Esophagus (tissue), 2 donors: ENCODE measurements around the gene DRD2. TPM values are rescaled to one million over a fixed set of nuclear protein-coding genes. Genes with fewer than 3 reads are reported as not detected.

Source experiments
- H3K27ac ChIP-seq, 2 donors: one replicate each; pipeline ENCODE4 v1.5.1; 2013; ENCODE audit warnings: low read depth in 2 of 2, mild to moderate bottlenecking in 2 of 2, inconsistent platforms in 1 of 2, low read length in 1 of 2, moderate library complexity in 1 of 2
- H3K27me3 ChIP-seq, 2 donors: one replicate each; pipeline ENCODE4 v1.6.1; 2013; ENCODE audit warnings: low read length in 2 of 2, control low read depth in 1 of 2, mild to moderate bottlenecking in 1 of 2; ENCODE audit not compliant: insufficient read depth in 2 of 2, control insufficient read depth in 1 of 2
- H3K36me3 ChIP-seq, 2 donors: one replicate each; pipeline ENCODE4 v1.6.1; 2013; ENCODE audit warnings: low read length in 1 of 2; ENCODE audit not compliant: control insufficient read depth in 2 of 2, insufficient read depth in 2 of 2
- H3K4me1 ChIP-seq, 2 donors: one replicate each; pipeline ENCODE4 v1.6.1; 2013; ENCODE audit warnings: low read length in 1 of 2; ENCODE audit not compliant: control insufficient read depth in 2 of 2, insufficient read depth in 2 of 2
- H3K4me3 ChIP-seq, 2 donors: one replicate each; pipeline ENCODE4 v1.5.1; 2013; ENCODE audit warnings: low read length in 2 of 2, mild to moderate bottlenecking in 2 of 2, low read depth in 1 of 2, moderate library complexity in 1 of 2
- H3K9me3 ChIP-seq, 2 donors: one replicate each; pipeline ENCODE4 v1.6.1; 2013; ENCODE audit warnings: mild to moderate bottlenecking in 2 of 2, low read depth in 1 of 2, low read length in 1 of 2, moderate library complexity in 1 of 2; ENCODE audit not compliant: control insufficient read depth in 2 of 2, insufficient read depth in 1 of 2
- WGBS, 2 donors: extraction: QIAGEN DNeasy Blood & Tissue Kit; methylation state at CpG; one replicate each; pipeline ENCODE4 v1.1.7; 2013; 5-methylcytosine and 5-hydroxymethylcytosine counted together
- polyA plus RNA-seq, 2 donors: library from polyadenylated mRNA; stranded (reverse); fragments of 200-250 nt; gene quantifications; one replicate each; pipeline ENCODE4 v1.2.3, GENCODE V29; 2013
- donor health status: healthy with polysubstance abuse.
- donor health status: Bipolar disorder and iron deficiency.

The DRD2 gene
- polyA plus RNA-seq, 2 donors, result 0.05 to 0.06 TPM

- WGBS, 2 donors, result 61 to 77% methylated on average over 10 of the region's 10 CpGs
- Histone ChIP-seq H3K36me3 (no peaks in the 10 kb centered on the region), H3K9me3 (no peaks in the 10 kb centered on the region), H3K4me3 (no peak overlapping the region), H3K27ac (no peak overlapping the region), H3K4me1 (peaks cover 0 to 2% of the 10 kb centered on the region in 2 donors), H3K27me3 (no peaks in the 10 kb centered on the region)
Measured at GRCh38 chr11:113373981-113374560, 101.1 kb downstream of the DRD2 start.

DNA sequence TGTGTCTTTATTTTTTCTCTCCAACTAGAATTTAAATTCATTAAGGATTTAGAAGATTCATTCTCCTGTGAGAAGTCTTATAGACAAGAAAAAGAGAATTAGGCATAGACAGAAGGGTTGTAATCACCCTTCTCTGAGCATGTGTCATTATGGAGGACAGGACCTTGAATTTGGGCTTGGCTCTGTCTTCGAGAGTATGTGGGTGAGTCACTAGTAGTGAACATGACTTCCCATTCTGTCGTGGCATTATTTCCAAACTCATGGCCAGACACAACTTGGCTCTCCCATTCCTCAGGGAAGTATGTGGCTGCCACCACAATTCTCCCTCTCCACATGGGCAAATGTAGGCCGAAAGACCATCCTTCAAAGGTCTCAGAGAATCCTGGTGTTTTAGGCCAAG, 101.9 kb downstream of the DRD2 start:
- Histone ChIP-seq H3K36me3 (peaks cover 0 to 3% of the 10 kb centered on the region in 2 donors), H3K27ac (no peak overlapping the region), H3K4me1 (peaks cover 0 to 2% of the 10 kb centered on the region in 2 donors), H3K27me3 (no peaks in the 10 kb centered on the region), H3K9me3 (no peaks in the 10 kb centered on the region), H3K4me3 (no peak overlapping the region)
- WGBS, 2 donors, result 48 to 60% methylated on average over 3 of the region's 3 CpGs

DNA sequence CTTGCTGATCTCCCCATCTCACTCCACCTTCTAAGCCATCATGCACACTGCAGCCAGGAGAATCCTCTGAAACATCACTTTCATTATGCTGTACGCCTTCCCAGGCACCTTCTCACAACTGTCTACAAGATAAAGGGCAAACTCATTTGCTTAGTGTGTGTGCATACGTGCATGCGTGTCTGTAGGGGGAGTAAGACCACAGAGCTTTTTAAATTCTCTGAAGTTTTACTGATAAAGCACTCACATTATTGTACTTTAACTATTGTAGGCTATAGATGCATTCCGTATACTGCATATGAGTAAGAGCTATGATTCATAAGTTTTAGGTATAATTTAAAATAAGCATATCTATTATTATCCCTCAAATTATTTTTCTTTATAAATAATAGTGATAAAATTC, 102.9 kb downstream of the DRD2 start:
- Histone ChIP-seq H3K27me3 (no peaks in the 10 kb centered on the region), H3K4me3 (no peak overlapping the region), H3K27ac (no peak overlapping the region), H3K4me1 (peaks cover 0 to 2% of the 10 kb centered on the region in 2 donors), H3K9me3 (no peaks in the 10 kb centered on the region), H3K36me3 (peaks cover 3 to 5% of the 10 kb centered on the region in 2 donors)
- 82 to 85% methylated on average over 4 of the region's 4 CpGs for WGBS, 2 donors

- Histone ChIP-seq H3K36me3 (peaks cover 5 to 8% of the 10 kb centered on the region in 2 donors), H3K4me3 (no peak overlapping the region), H3K27ac (no peak overlapping the region), H3K4me1 (peaks cover 0 to 2% of the 10 kb centered on the region in 2 donors), H3K9me3 (no peaks in the 10 kb centered on the region), H3K27me3 (no peaks in the 10 kb centered on the region)
- WGBS, 2 donors, result 76 to 83% methylated on average over 5 of the region's 5 CpGs
Measured at GRCh38 chr11:113370634-113371033, 104.6 kb downstream of the DRD2 start.

- Histone ChIP-seq H3K36me3 (peaks cover 10 to 15% of the 10 kb centered on the region in 2 donors), H3K9me3 (no peaks in the 10 kb centered on the region), H3K4me3 (no peak overlapping the region), H3K27ac (no peak overlapping the region), H3K27me3 (no peaks in the 10 kb centered on the region), H3K4me1 (peaks cover 0 to 2% of the 10 kb centered on the region in 2 donors)
- 76 to 78% methylated on average over 3 of the region's 3 CpGs for WGBS, 2 donors
Measured at GRCh38 chr11:113369411-113369810, 105.8 kb downstream of the DRD2 start.

GRCh38 chr11:113365895-113366294, 109.3 kb downstream of the DRD2 start:
- Histone ChIP-seq H3K27ac (no peak overlapping the region), H3K27me3 (no peaks in the 10 kb centered on the region), H3K9me3 (no peaks in the 10 kb centered on the region), H3K4me1 (no peaks in the 10 kb centered on the region), H3K36me3 (peaks cover 10 to 29% of the 10 kb centered on the region in 2 donors), H3K4me3 (no peak overlapping the region)
- WGBS, 2 donors, result 61 to 71% methylated on average over 5 of the region's 5 CpGs

DNA sequence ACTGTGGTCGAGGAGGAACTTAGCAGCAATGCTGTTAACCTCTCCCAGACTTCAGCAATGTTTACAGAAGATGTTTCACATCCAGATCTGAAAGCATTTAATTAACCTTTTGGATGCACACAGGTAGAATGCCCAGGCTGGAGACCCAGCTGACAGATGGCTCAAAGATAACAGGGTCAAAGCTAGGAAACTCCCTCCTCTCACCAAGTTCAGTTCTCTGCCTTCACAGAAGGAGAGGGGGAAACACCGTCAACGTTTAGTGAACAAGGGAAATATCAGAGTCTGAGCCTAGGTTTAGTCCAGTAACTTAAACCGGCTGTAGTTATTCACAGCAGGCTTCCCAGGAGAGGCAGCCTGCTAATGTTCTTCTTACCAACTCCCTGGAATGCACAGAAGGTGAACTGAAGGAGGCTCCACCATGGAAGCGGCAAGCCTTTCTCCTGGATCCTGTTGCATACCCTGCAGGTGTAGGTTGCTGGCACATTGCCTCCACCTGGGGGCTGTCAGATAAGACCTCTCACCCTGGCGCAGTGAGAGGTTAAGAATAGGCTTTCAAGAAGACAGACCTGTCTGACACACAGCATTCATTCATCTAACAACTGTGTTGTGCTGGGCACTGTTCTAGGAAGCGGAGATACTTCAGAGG, 111.1 kb downstream of the DRD2 start:
- 79 to 82% methylated on average over 7 of the region's 7 CpGs for WGBS, 2 donors
- no peak overlapping the region for H3K4me3 ChIP-seq
- H3K27ac ChIP-seq, result no peak overlapping the region
- no peaks in the 10 kb centered on the region for H3K9me3 ChIP-seq
- H3K27me3 ChIP-seq, result no peaks in the 10 kb centered on the region
- H3K36me3 ChIP-seq, result peaks cover 10 to 38% of the 10 kb centered on the region in 2 donors
- H3K4me1 ChIP-seq, result no peaks in the 10 kb centered on the region

GRCh38 chr11:113363406-113363805, 111.8 kb downstream of the DRD2 start:
- no peaks in the 10 kb centered on the region for H3K27me3 ChIP-seq
- H3K4me1 ChIP-seq, result no peaks in the 10 kb centered on the region
- no peak overlapping the region for H3K4me3 ChIP-seq
- H3K27ac ChIP-seq, result no peak overlapping the region
- H3K9me3 ChIP-seq, result no peaks in the 10 kb centered on the region
- 73 to 75% methylated on average over 5 of the region's 5 CpGs for WGBS, 2 donors
- peaks cover 10 to 42% of the 10 kb centered on the region in 2 donors for H3K36me3 ChIP-seq
